SJCRH30 (cell line): Measurements from ENCODE around the gene MYO7B. TPM values are rescaled to one million over a fixed set of nuclear protein-coding genes. Genes with fewer than 3 reads are reported as not detected.
"Not testable (repeated sequence)": the region's sequence is repeated elsewhere in the genome, so short reads cannot be mapped to it uniquely, and the experiment has no call there.

Source experiments
- DNase-seq, 2 experiments: peaks; one replicate each; pipeline ENCODE4 v3.0.0-alpha.2; 2015 to 2020
- H3K27ac ChIP-seq: fragments of 250-450 bp; sonication (Bioruptor Pico); 2 replicates; pipeline ENCODE4 v1.5.1; 2020; ENCODE audit warnings: mild to moderate bottlenecking, moderate library complexity
- H3K27me3 ChIP-seq: fragments of 250-450 bp; sonication (Bioruptor Pico); 2 replicates; pipeline ENCODE4 v1.5.1; 2020; ENCODE audit warnings: mild to moderate bottlenecking, moderate library complexity
- H3K36me3 ChIP-seq: fragments of 250-450 bp; sonication (Bioruptor Pico); 2 replicates; pipeline ENCODE4 v1.5.1; 2020; ENCODE audit warnings: mild to moderate bottlenecking, moderate library complexity
- H3K4me1 ChIP-seq: fragments of 250-450 bp; sonication (Bioruptor Pico); 2 replicates; pipeline ENCODE4 v1.5.1; 2020; ENCODE audit warnings: mild to moderate bottlenecking, moderate library complexity
- H3K4me3 ChIP-seq: fragments of 250-450 bp; sonication (Bioruptor Pico); 2 replicates; pipeline ENCODE4 v1.5.1; 2020; ENCODE audit warnings: mild to moderate bottlenecking, moderate library complexity
- H3K9me3 ChIP-seq: fragments of 250-450 bp; sonication (Bioruptor Pico); replicated peaks from 2 replicates; pipeline ENCODE4 v1.5.1; 2020; ENCODE audit warnings: mild to moderate bottlenecking, moderate library complexity
- total RNA-seq: library from RNA; depleted of rRNA; stranded (reverse); fragments of >200 nt; shearing (Covaris generic); gene quantifications from 2 replicates; pipeline ENCODE4 v1.2.3, GENCODE V29; 2014

Gene MYO7B
- total RNA-seq, 1 experiment from 2014 or later, result 3.7 TPM

- Histone ChIP-seq H3K27ac (no peak overlapping the region), H3K27me3 (no peaks in the 10 kb centered on the region), H3K36me3 (peaks cover 34% of the 10 kb centered on the region), H3K9me3 (no peaks in the 10 kb centered on the region), H3K4me3 (no peak overlapping the region), H3K4me1 (peaks cover 2% of the 10 kb centered on the region)
- no peak for DNase-seq
These were observed 21.4 kb upstream of the MYO7B start for GRCh38 chr2:127514076-127514475.

GRCh38 chr2:127514485-127514884, 21.0 kb upstream of the MYO7B start:
- H3K27me3 ChIP-seq, result no peaks in the 10 kb centered on the region
- no peaks in the 10 kb centered on the region for H3K9me3 ChIP-seq
- no peak for DNase-seq
- no peaks in the 10 kb centered on the region for H3K4me1 ChIP-seq
- H3K36me3 ChIP-seq, result peaks cover 38% of the 10 kb centered on the region
- H3K27ac ChIP-seq, result no peak overlapping the region
- H3K4me3 ChIP-seq, result no peak overlapping the region

GRCh38 chr2:127515383-127515915, 20.0 kb upstream of the MYO7B start:
- no peaks in the 10 kb centered on the region for H3K27me3 ChIP-seq
- no peak for DNase-seq
- H3K9me3 ChIP-seq, result no peaks in the 10 kb centered on the region
- H3K27ac ChIP-seq, result no peak overlapping the region
- H3K36me3 ChIP-seq, result peaks cover 46% of the 10 kb centered on the region
- H3K4me1 ChIP-seq, result no peaks in the 10 kb centered on the region
- H3K4me3 ChIP-seq, result no peak overlapping the region

GRCh38 chr2:127516041-127516762, 19.3 kb upstream of the MYO7B start:
- Histone ChIP-seq H3K4me3 (no peak overlapping the region), H3K4me1 (no peaks in the 10 kb centered on the region), H3K9me3 (no peaks in the 10 kb centered on the region), H3K27ac (no peak overlapping the region), H3K27me3 (no peaks in the 10 kb centered on the region), H3K36me3 (peaks cover 53% of the 10 kb centered on the region)
- DNase-seq, result no peak

- Histone ChIP-seq H3K36me3 (peaks cover 59% of the 10 kb centered on the region), H3K9me3 (no peaks in the 10 kb centered on the region), H3K4me1 (no peaks in the 10 kb centered on the region), H3K4me3 (no peak overlapping the region), H3K27me3 (no peaks in the 10 kb centered on the region), H3K27ac (no peak overlapping the region)
- DNase-seq, result no peak
These were observed 18.0 kb upstream of the MYO7B start for GRCh38 chr2:127517465-127517864.

- H3K36me3 ChIP-seq, result peaks cover 65% of the 10 kb centered on the region
- no peaks in the 10 kb centered on the region for H3K9me3 ChIP-seq
- DNase-seq, result no peak
- no peaks in the 10 kb centered on the region for H3K27me3 ChIP-seq
- H3K27ac ChIP-seq, result no peak overlapping the region
- H3K4me1 ChIP-seq, result no peaks in the 10 kb centered on the region
- no peak overlapping the region for H3K4me3 ChIP-seq
These were observed 15.1 kb upstream of the MYO7B start for GRCh38 chr2:127520424-127520823.

- no peak for DNase-seq
- Histone ChIP-seq H3K4me3 (no peak overlapping the region), H3K9me3 (no peaks in the 10 kb centered on the region), H3K27me3 (no peaks in the 10 kb centered on the region), H3K27ac (no peak overlapping the region), H3K4me1 (peaks cover 3% of the 10 kb centered on the region; the same call in 1 of the 2 replicates), H3K36me3 (peaks cover 45% of the 10 kb centered on the region)
These were observed 12.1 kb upstream of the MYO7B start for GRCh38 chr2:127523269-127523939.

GRCh38 chr2:127524198-127524834, 11.2 kb upstream of the MYO7B start:
- H3K4me3 ChIP-seq, H3K27me3 ChIP-seq, H3K4me1 ChIP-seq, DNase-seq, H3K9me3 ChIP-seq, H3K27ac ChIP-seq: not testable (repeated sequence)
- H3K36me3 ChIP-seq, result peaks cover 40% of the 10 kb centered on the region

GRCh38 chr2:127525691-127526131, 9.8 kb upstream of the MYO7B start:
- peaks cover 28% of the 10 kb centered on the region for H3K36me3 ChIP-seq
- H3K4me1 ChIP-seq, result peaks cover 3% of the 10 kb centered on the region; the same call in 1 of the 2 replicates
- H3K9me3 ChIP-seq, result no peaks in the 10 kb centered on the region; the same call in 1 of the 2 replicates
- H3K4me3 ChIP-seq, result peak overlapping the region; percentile 93
- DNase-seq, result peak; percentile 21 to 38
- H3K27ac ChIP-seq, result peak overlapping the region; percentile 86
- H3K27me3 ChIP-seq, result no peaks in the 10 kb centered on the region

GRCh38 chr2:127526132-127527000, 9.1 kb upstream of the MYO7B start, which contains the start of gene IWS1:
Gene IWS1, minus strand, starts transcription at chr2:127526489. Its CDS starts 281 bp downstream, at chr2:127526208.
- H3K4me3 ChIP-seq, result peak within 1 kb of the TSS; percentile 93
- H3K27ac ChIP-seq, result peak within 1 kb of the TSS; percentile 86
- H3K4me1 ChIP-seq, result peaks cover 3% of the 10 kb centered on the region; the same call in 1 of the 2 replicates
- H3K27me3 ChIP-seq, result no peaks in the 10 kb centered on the region
- DNase-seq, result peak; percentile 96 to 98
- peaks cover 21% of the 10 kb centered on the region for H3K36me3 ChIP-seq
- H3K9me3 ChIP-seq, result no peaks in the 10 kb centered on the region; the same call in 1 of the 2 replicates

GRCh38 chr2:127527001-127527804, 8.3 kb upstream of the MYO7B start:
- H3K27ac ChIP-seq, result peak overlapping the region; percentile 86
- peaks cover 14% of the 10 kb centered on the region for H3K36me3 ChIP-seq

GRCh38 chr2:127528487-127528886, 7.0 kb upstream of the MYO7B start:
- H3K4me3 ChIP-seq, result no peak overlapping the region
- no peaks in the 10 kb centered on the region; the same call in 1 of the 2 replicates for H3K9me3 ChIP-seq
- DNase-seq, result peak in 1 of 2 experiments; percentile 10

More at GRCh38 chr2:127527001-127527804, 8.3 kb upstream of the MYO7B start:
- peaks cover 3% of the 10 kb centered on the region; the same call in 1 of the 2 replicates for H3K4me1 ChIP-seq
- no peaks in the 10 kb centered on the region; the same call in 1 of the 2 replicates for H3K9me3 ChIP-seq
- DNase-seq, result peak in 1 of 2 experiments; percentile 8
- H3K4me3 ChIP-seq, result peak overlapping the region; percentile 93
- H3K27me3 ChIP-seq, result no peaks in the 10 kb centered on the region

GRCh38 chr2:127529416-127529815, 6.1 kb upstream of the MYO7B start:
- not testable (repeated sequence) for DNase-seq, H3K9me3 ChIP-seq, H3K27ac ChIP-seq, H3K27me3 ChIP-seq, H3K4me3 ChIP-seq, H3K36me3 ChIP-seq, H3K4me1 ChIP-seq

More at GRCh38 chr2:127528487-127528886, 7.0 kb upstream of the MYO7B start:
- Histone ChIP-seq H3K36me3 (peaks cover 6% of the 10 kb centered on the region; the same call in 1 of the 2 replicates), H3K27me3 (peaks cover 1% of the 10 kb centered on the region; the same call in 1 of the 2 replicates), H3K27ac (no peak overlapping the region), H3K4me1 (peaks cover 3% of the 10 kb centered on the region; the same call in 1 of the 2 replicates)
